NB4 (cell line): Measurements from ENCODE around the gene RPRM.
"Not testable (repeated sequence)": the region's sequence is repeated elsewhere in the genome, so short reads cannot be mapped to it uniquely, and the experiment has no call there.

ENCODE experiments used
- DNase-seq: peaks from one replicate; pipeline ENCODE4 v3.0.0; 2010; ENCODE audit warnings: low read depth
- H3K4me3 ChIP-seq: one replicate; pipeline ENCODE4 v1.5.1; 2011; ENCODE audit warnings: mild to moderate bottlenecking, low read depth, low read length, moderate library complexity
- CTCF ChIP-seq: IDR thresholded peaks from one replicate; pipeline ENCODE4 v1.5.1; 2012; ENCODE audit warnings: low read depth, low read length
- MAX ChIP-seq: IDR thresholded peaks from 2 replicates; pipeline ENCODE4 v1.6.1; 2011; ENCODE audit warnings: low read depth, low read length
- MYC ChIP-seq: IDR thresholded peaks from 2 replicates; pipeline ENCODE4 v1.6.1; 2011; ENCODE audit warnings: low read depth, low read length
- POLR2A ChIP-seq: IDR thresholded peaks from 2 replicates; pipeline ENCODE4 v1.6.1; 2011; ENCODE audit warnings: mild to moderate bottlenecking; ENCODE audit not compliant: insufficient read length; ENCODE audit errors: extremely low read depth

The RPRM gene

DNA sequence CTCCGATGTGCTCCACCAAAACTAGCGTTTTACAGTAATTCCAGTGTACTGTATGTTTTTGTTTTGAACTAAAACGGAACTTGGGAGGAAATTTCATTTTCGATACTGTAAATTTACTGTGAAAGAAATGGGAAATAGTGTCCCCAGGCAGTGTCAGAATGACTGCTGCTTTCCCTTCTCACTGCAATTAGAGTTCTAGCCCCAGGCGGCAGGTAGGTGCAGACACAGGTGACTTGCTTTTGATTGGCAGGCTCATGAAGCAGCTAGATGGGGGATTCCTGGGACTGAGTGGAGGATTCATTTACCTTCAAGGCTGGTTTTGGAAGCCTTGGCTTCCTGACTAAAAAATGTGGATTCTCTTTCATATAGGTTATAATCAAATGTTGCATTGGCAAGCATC is 27.0 kb downstream of the RPRM start:
- TF ChIP-seq POLR2A, result no peak
- no peak for TF ChIP-seq CTCF
- TF ChIP-seq MAX, result no peak
- no peak for TF ChIP-seq MYC
- H3K4me3 ChIP-seq, result no peak overlapping the region
- DNase-seq, result no peak

GRCh38 chr2:153443106-153443505 is 35.5 kb downstream of the RPRM start:
- no peak for TF ChIP-seq MYC
- no peak for TF ChIP-seq CTCF
- no peak for TF ChIP-seq MAX
- TF ChIP-seq POLR2A, result no peak
- no peak for DNase-seq
- H3K4me3 ChIP-seq, result no peak overlapping the region

GRCh38 chr2:153442616-153443015 is 35.9 kb downstream of the RPRM start:
- DNase-seq, result not testable (repeated sequence)

GRCh38 chr2:153440090-153440489 is 38.5 kb downstream of the RPRM start:
- DNase-seq, H3K4me3 ChIP-seq: not testable (repeated sequence)

More at GRCh38 chr2:153442616-153443015, 35.9 kb downstream of the RPRM start:
- not testable (repeated sequence) for H3K4me3 ChIP-seq

GRCh38 chr2:153433403-153433802 is 45.2 kb downstream of the RPRM start:
- no peak overlapping the region for H3K4me3 ChIP-seq
- no peak for DNase-seq
- TF ChIP-seq POLR2A, result no peak
- no peak for TF ChIP-seq MYC
- no peak for TF ChIP-seq CTCF
- no peak for TF ChIP-seq MAX

- TF ChIP-seq POLR2A (no peak), MAX (no peak), CTCF (no peak), MYC (no peak)
- DNase-seq, result no peak
- no peak overlapping the region for H3K4me3 ChIP-seq
These were observed 46.2 kb downstream of the RPRM start for GRCh38 chr2:153432381-153432780.

DNA sequence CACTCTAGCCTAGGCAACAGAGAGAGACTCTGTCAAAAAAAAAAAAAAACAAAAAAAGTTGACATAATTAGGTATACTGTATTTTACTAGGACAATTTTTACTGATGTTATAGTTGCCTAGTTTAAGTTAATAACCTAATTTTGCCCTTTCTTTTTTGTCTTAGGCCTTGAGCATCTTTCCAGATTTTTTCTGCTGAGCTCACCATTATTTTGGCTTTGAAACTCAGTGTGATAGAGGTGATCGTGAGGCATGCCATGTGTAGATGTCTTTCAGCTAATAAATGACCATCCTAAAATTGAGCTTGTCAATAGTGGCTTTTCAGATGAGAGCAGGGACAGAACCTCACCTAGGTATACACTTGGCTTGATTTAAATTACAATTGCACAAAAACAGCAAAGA is 47.4 kb downstream of the RPRM start:
- TF ChIP-seq CTCF (no peak), MYC (no peak), POLR2A (no peak), MAX (no peak)
- H3K4me3 ChIP-seq, result no peak overlapping the region
- no peak for DNase-seq
